K562 (cell line): Measurements from ENCODE around the gene SCYL1. TPM values are rescaled to one million over a fixed set of nuclear protein-coding genes. Genes with fewer than 3 reads are reported as not detected.

Experiments
- CBX1 ChIP-seq: sonication (generic); IDR thresholded peaks from 2 replicates; pipeline ENCODE4 v1.6.1; 2016; ENCODE audit warnings: antibody characterized with exemption, low read depth, mild to moderate bottlenecking
- E2F6 ChIP-seq, 2 experiments: IDR thresholded peaks; 2 replicates each; pipeline ENCODE4 v1.6.1; 2011; ENCODE audit warnings: borderline replicate concordance in 1 of 2, control low read depth in 1 of 2, low read depth in 1 of 2, low read length in 1 of 2, mild to moderate bottlenecking in 1 of 2, mixed read lengths in 1 of 2, moderate library complexity in 1 of 2; ENCODE audit not compliant: insufficient read depth in 1 of 2, insufficient read length in 1 of 2, poor library complexity in 1 of 2, severe bottlenecking in 1 of 2; ENCODE audit errors: extremely low read depth in 1 of 2
- GATA2 ChIP-seq: sonication (generic); formaldehyde crosslinking; IDR thresholded peaks from 2 replicates; pipeline ENCODE4 v1.4.0; 2020; ENCODE audit warnings: mild to moderate bottlenecking, missing genetic modification reagents
- HNRNPLL ChIP-seq: fragments of 200-400 bp; formaldehyde crosslinking; IDR thresholded peaks from 2 replicates; pipeline ENCODE4 v1.6.1; 2017; ENCODE audit warnings: low read length, low read depth, mild to moderate bottlenecking; ENCODE audit not compliant: poor library complexity, severe bottlenecking
- L3MBTL2 ChIP-seq: fragments of 450-650 bp; IDR thresholded peaks from 2 replicates; pipeline ENCODE4 v1.6.1; 2016; ENCODE audit warnings: mild to moderate bottlenecking, moderate library complexity
- NEUROD1 ChIP-seq: fragments of 150-350 bp; IDR thresholded peaks from 2 replicates; pipeline ENCODE4 v1.6.1; 2014; ENCODE audit warnings: borderline replicate concordance, low read length, low read depth; ENCODE audit not compliant: partially characterized antibody
- RBM14 ChIP-seq: fragments of 200-400 bp; formaldehyde crosslinking; IDR thresholded peaks from 2 replicates; pipeline ENCODE4 v1.6.1; 2018; ENCODE audit warnings: low read depth, mild to moderate bottlenecking, low read length, moderate library complexity, borderline replicate concordance; ENCODE audit not compliant: insufficient read depth
- REST ChIP-seq, 2 experiments: fragments of 450-650 bp; formaldehyde crosslinking in 1 of 2; IDR thresholded peaks; 2 replicates each; pipeline versions ENCODE4 v1.4.0 to v1.6.1; 2014 to 2020; ENCODE audit warnings: mild to moderate bottlenecking in 2 of 2, borderline replicate concordance in 1 of 2, low read depth in 1 of 2
- SLC30A9 ChIP-seq: fragments of 250-450 bp; sonication (Bioruptor Pico); IDR thresholded peaks from 2 replicates; pipeline ENCODE4 v1.8.0; 2022; ENCODE audit warnings: mild to moderate bottlenecking, moderate library complexity
- ZNF263 ChIP-seq: sonication (generic); formaldehyde crosslinking; IDR thresholded peaks from 2 replicates; pipeline ENCODE4 v1.8.0; 2022; ENCODE audit warnings: mild to moderate bottlenecking, missing genetic modification reagents, borderline replicate concordance
- polyA plus RNA-seq, 8 experiments: library from polyadenylated mRNA; depleted of rRNA in 4 of 8; stranded (reverse) in 5 of 8; unstranded in 3 of 8; fragments of >200 nt; fragmentation: Nextera tagmentation in 2 of 8; fragmentation: Illumina TruSeq in 1 of 8; extraction: Ambion mirVana in 2 of 8; extraction: Trizol in 1 of 8; gene quantifications; 2 replicates each; pipeline versions ENCODE4 v1.2.1 to v1.2.3, GENCODE V29; 2011 to 2014; ENCODE audit warnings: inconsistent platforms in 1 of 8, missing spikeins in 1 of 8
- total RNA-seq, 7 experiments: library from RNA; depleted of rRNA in 6 of 7; stranded (reverse); fragments of >200 nt in 6 of 7; fragmentation: Illumina TruSeq in 2 of 7; extraction: Trizol in 2 of 7; gene quantifications; 2 replicates each; pipeline versions ENCODE4 v1.2.1 to v1.2.3, GENCODE V29; 2011 to 2021; ENCODE audit warnings: low replicate concordance in 1 of 7
- TF ChIP-seq, protein P1 (sequence below): fragments of 250-450 bp; sonication (Bioruptor Pico); IDR thresholded peaks from 2 replicates; pipeline ENCODE4 v1.5.0; 2020; ENCODE audit warnings: mild to moderate bottlenecking, borderline replicate concordance
- TF ChIP-seq, protein P2 (sequence below): conservative IDR thresholded peaks from 2 replicates; pipeline ENCODE4 v1.6.1; 2011; ENCODE audit warnings: low read depth, mild to moderate bottlenecking, low read length; ENCODE audit not compliant: control insufficient read depth

Gene SCYL1
- total and polyA plus RNA-seq, 9 of the 15 experiments (the other 6 are each of a cell fraction or from before 2014, with no cell fraction given) = 1.9 to 145 (median 57.6) TPM

DNA sequence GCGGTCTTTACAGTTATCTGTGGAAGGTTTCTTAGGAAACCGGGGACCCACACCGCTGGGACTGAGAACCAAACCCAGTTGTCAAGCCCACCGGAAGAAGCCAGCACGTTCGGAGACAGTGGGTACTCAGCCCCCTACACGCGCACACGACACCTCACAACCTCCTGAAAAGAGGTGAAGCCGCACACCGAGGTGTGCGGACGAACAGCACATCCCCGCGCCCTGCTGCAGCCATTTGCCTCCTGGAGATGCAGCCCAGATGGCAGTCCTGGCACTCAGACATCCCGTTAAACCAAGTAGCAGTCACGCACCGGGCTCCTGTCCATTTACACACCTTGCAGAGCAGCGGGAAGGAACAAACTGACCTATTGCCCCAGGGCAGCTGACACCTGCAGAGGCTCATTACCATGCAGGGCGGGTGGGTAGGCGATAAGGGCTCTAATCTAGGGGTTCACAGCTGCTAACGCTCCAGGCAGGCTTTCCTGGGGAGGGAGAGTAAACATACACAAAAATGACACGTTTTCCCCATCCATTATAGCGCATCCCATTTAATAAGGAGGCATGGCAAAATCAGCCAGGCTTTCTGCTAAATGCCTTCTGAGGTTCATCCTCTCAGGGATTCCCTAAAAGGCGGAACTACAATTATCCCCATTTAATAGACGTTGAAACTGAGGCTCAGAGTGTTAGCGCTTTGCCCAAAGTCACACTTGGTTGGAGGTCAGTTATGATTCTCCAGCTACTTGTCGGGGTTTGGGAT lies 50.1 kb downstream of the SCYL1 start (continued):
- TF ChIP-seq E2F6 (IDR thresholded peaks at IDR 0.05; ENCODE audit: borderline replicate concordance in 1 of 2, extremely low read depth in 1 of 2, insufficient read depth in 1 of 2, insufficient read length in 1 of 2, low read depth in 1 of 2, low read length in 1 of 2, poor library complexity in 1 of 2, severe bottlenecking in 1 of 2) = peak; percentile 7 to 28
- TF ChIP-seq HNRNPLL = no peak
- TF ChIP-seq SLC30A9 (CRISPR knock-in tag) = no peak
- TF ChIP-seq NEUROD1 = no peak
- no peak; the same call in 1 of the 2 replicates for TF ChIP-seq L3MBTL2
- TF ChIP-seq REST (IDR thresholded peaks at IDR 0.05; ENCODE audit: borderline replicate concordance) = no peak
- no peak for TF ChIP-seq REST (CRISPR knock-in tag; IDR thresholded peaks at IDR 0.05; ENCODE audit: low read depth)
- 0 out of 2 replicates have a peak, but pooled peaks have one; percentile 91 for TF ChIP-seq CBX1
- no peak for TF ChIP-seq RBM14
- TF ChIP-seq, protein P1, sequence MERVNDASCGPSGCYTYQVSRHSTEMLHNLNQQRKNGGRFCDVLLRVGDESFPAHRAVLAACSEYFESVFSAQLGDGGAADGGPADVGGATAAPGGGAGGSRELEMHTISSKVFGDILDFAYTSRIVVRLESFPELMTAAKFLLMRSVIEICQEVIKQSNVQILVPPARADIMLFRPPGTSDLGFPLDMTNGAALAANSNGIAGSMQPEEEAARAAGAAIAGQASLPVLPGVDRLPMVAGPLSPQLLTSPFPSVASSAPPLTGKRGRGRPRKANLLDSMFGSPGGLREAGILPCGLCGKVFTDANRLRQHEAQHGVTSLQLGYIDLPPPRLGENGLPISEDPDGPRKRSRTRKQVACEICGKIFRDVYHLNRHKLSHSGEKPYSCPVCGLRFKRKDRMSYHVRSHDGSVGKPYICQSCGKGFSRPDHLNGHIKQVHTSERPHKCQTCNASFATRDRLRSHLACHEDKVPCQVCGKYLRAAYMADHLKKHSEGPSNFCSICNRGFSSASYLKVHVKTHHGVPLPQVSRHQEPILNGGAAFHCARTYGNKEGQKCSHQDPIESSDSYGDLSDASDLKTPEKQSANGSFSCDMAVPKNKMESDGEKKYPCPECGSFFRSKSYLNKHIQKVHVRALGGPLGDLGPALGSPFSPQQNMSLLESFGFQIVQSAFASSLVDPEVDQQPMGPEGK (CRISPR knock-in tag) = no peak
- peak; percentile 86 for TF ChIP-seq GATA2 (CRISPR knock-in tag)
- TF ChIP-seq, protein P2, sequence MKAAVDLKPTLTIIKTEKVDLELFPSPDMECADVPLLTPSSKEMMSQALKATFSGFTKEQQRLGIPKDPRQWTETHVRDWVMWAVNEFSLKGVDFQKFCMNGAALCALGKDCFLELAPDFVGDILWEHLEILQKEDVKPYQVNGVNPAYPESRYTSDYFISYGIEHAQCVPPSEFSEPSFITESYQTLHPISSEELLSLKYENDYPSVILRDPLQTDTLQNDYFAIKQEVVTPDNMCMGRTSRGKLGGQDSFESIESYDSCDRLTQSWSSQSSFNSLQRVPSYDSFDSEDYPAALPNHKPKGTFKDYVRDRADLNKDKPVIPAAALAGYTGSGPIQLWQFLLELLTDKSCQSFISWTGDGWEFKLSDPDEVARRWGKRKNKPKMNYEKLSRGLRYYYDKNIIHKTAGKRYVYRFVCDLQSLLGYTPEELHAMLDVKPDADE = peak; percentile 66; the same call in 1 of the 2 replicates
- 0 out of 2 replicates have a peak, but pooled peaks have one; percentile 59 for TF ChIP-seq ZNF263 (CRISPR knock-in tag)
